ENCODE measurements around the gene KIAA0513. TPM values are rescaled to one million over a fixed set of nuclear protein-coding genes. Genes with fewer than 3 reads are reported as not detected.

The KIAA0513 gene
- total RNA-seq, 2 experiments from 2014 or later = 7.1 TPM

DNA sequence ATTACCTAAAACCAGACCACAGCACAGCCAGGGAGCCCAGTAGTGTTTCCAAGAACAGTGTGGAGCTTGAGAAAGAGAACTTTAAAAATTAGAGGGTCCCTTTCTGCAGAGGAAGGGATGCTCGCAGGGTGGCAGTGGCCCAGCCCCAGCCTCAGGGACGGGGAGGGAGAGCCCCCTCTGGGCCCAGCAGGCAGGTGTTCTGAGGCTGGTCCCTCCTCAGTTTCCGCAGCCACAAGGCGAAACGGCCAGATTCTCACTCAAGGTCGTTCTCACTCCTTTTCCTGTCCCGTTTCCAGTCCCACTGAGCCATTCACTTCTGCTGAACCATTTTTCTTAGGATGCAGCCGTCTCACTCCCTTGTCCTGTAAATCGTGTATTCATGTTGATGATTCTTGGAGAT, 64.7 kb downstream of the KIAA0513 start:
- ChIA-PET CTCF (no interaction called here), POLR2A (no interaction called here)

DNA sequence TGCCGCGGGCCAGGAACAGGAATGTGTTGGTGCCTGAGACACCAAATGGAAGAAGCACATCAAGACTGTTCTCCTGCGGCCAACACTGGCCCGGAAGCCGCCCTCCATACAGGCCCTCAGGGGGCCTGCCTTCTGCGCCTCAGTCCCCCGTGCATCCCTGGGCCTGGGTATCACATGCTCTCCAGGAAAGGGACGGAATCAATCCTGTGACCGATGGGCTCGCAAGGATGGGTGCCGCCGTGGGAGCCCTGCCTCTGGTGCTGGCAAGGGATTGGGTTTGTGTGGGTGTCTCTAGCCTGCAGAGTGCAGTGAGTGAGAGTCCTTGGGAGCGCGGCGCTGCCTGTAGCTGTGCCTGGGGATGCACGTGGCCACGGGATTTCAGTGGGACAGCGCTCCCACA, 65.3 kb downstream of the KIAA0513 start:
- ChIA-PET CTCF (no interaction called here), POLR2A (no interaction called here)

DNA sequence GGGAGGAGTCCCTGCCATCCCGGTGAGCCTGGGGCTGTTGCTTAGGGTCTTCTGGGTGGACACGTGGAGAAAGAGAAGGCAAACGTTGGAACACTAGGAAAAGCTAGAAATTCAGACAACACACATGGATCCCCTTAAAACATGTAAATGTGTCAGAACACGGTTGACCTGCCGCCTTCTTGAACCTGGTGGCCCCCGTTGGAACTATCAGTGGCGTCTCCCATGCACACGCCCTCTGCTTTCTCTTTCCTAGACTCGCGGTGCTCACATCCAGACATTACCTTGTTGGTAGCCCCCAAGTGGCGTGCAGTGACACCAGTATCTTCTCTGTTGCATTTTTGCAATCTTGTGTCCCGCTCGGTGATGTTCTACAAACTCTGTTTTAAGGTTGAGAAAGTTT, 66.1 kb downstream of the KIAA0513 start:
- ChIA-PET POLR2A (no interaction called here), CTCF (no interaction called here)

DNA sequence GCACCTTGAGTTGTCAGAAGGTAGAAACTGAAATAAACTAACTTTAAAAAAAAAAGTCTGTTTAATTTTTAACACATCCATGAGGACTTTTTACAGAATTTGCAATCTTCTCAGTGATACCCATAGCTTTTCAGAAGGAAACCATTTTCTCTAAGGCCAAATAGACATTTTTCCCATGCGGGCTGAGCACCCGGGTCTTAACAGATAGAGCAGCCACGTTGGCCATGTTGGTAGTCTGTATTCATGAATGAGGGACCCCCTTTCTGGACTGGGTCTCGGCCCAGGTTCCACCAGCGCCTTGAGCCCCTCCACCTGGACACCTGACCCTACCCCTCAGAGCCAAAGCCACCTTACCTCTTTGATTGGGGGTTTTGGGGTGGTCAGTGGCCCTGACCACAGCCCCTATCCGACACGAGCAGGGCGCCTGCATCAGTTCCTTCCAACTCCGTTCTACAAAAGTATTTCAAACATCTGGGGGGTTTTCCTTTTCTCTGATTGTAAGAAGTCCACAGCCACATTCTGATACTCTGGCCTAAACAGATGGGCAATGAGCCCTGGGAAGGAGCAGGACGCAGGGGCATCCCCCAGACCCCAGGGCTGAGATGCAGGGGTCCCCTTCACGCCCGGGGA, 66.7 kb downstream of the KIAA0513 start:
- ChIA-PET POLR2A (no interaction called here), CTCF (no interaction called here)

DNA sequence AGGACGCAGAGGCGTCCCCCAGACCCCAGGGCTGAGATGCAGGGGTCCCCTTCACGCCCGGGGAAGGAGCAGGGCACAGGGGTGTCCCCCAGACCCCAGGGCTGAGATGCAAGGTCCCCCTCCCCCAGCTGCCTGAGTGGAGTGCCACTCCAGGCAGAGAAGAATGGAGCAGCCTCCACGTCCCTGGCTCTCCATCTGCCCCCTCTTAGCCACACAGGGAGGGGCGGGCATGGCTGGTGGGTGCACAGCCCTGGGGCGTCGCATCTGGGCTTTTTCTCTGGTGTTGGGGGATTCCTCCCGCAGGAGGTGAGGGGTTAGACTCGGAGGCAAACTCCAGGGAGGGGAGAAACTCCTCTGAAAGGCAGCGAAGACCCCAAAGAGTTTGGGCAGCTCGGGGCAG, 67.2 kb downstream of the KIAA0513 start:
- ChIA-PET POLR2A (no interaction called here), CTCF (interaction anchor here (1.1 kb wide), 1 partner anchor 20 kb away, joined by 3 read pairs; no protein-coding TSS in a partner anchor)

DNA sequence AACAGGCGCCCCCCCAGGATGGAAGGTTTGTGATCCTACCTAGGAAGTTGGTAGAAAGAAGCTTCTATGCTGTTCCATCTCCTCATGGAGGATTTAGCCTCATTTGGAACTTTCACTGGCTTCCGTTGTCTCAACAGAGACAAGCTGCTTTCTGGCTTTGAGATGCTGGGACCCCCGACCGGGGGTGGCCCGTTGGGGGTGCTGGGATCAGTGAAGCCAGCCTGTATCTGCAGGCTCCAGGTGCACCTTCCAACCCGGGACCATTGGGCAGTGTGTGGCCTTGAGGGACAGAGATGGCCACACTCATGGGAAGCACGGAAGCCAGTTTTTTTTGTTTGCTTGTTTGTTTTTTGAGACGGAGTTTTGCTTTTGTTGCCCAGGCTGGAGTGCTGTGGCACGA, 69.3 kb downstream of the KIAA0513 start:
- ChIA-PET CTCF (interaction anchor here (0.8 to 1.1 kb wide), 2 partner anchors 8 to 10 kb away, joined by 4 to 6 read pairs; no protein-coding TSS in a partner anchor), POLR2A (no interaction called here)

DNA sequence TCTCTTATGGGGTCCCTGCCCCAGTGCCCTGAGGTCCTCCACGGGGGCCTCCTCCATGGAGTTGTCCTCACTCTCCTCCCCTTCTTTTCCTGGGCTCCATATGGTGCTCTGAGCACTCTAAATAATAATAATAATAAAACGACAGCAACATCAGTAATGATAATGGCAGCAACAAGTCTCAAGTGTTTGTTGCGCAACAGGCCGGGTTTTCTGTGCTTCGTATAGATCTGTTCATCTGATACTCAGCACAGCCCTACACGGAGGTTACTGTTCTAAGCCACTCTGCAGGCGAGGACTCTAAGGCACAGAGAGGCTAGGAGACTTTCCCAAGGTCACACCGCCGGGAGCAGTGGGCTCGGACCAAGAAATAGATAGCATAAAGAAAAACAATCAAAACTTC, 71.0 kb downstream of the KIAA0513 start:
- POLR2A ChIA-PET = no interaction called here
- CTCF ChIA-PET = interaction anchor here (1.2 kb wide), 1 partner anchor 16 kb away, joined by 6 read pairs; no protein-coding TSS in a partner anchor

DNA sequence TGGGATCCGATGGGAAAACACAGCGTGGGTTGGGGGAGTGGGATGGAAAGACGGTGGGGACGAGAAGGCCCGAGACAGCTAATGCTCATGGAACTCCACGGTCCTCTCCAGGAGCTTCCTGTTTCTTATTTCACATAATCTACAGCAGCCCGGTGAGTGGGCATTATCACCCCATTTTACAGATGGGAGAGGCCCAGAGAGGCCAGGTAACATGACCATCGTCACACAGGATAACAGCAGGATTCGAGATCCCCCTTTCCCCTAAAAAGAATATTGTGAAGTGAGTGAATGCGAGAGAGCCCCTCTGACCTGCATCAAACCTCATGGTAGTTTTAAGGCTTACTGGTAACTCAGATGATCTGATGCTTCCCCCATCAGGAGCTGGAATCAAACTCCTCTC, 72.7 kb downstream of the KIAA0513 start:
- ChIA-PET POLR2A (no interaction called here), CTCF (interaction anchor here (0.7 kb wide), 2 partner anchors 18 to 190 kb away, joined by 3 to 4 read pairs; no protein-coding TSS in a partner anchor)

DNA sequence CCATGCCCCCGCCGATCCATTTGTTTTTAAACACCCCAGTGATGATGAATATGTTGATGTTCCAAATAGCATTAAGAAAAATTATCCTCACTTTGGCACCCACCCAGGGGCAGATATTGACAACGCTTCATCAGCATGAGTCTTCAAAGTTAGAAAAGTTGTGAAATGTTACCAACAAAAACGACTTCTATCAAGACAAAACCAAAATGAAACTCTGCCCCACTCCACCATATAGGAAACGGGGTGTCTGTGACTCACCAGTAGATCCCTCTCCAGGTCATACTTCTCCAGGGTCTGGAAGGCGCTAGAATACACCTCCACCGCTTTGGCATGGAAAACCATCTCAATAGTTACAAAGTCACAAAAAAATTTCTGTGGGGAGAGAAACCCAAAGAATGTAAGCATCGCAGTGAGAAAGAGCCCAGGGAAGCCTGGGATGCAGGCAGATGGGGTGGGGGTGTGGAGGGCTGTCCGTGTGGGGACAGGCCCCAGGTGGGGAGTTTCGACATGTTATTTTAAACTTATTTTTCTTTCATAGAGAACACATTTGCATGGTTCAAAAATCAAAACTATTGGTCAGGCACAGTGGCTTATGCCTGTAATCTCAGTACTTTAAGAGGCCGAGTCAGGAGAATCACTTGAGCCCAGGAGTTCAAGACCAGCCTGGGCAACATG, 74.5 kb downstream of the KIAA0513 start:
- ChIA-PET CTCF (interaction anchor here (1.1 to 5.2 kb wide), 2 partner anchors 13 to 15 kb away, joined by 4 to 31 read pairs; no protein-coding TSS in a partner anchor), POLR2A (no interaction called here)

DNA sequence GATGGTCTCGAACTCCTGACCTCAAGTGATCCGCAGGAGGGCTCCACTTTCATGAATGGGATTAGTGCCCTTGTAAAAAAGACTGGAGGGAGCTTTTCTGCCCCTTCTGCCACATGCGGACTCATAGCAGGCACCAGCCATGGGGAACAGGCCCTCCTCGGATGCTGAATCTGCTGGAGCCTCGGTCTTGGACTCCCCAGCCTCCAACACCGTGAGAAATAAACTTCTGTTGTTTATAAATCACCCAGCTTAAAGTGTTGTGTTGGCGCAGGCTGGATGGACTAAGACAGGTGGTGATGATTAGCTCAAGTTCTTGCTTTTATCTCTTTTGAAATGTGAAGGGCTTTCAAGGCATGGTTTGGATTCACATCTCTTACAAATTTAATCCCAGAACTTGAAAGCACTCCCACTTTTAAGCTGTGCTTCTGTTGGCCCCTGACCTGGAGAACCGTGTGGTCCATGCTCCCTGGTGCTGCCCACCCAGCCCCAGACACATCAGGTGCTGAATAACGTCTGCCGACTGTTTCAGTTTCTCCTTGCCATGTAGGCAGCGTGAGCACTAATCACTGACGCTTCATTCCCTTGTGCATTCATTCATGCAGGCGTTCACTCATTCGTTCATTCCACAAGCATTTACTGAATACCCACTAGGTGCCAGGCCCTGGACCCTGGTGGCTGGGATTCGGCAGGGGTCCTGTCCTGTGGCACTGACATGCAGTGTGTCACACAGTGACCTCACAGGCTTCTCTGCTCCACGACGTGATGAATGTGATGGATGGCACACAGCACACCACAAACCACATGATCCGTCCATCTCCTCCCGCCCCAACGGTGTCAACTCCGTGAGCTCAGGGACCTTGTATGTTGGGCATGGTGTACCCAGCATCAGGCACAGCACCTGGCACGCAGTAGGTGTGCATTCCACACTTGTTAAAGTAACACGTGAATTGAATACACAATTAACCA, 75.8 kb downstream of the KIAA0513 start:
- ChIA-PET POLR2A (no interaction called here), CTCF (interaction anchor here (0.5 to 5.2 kb wide), 4 partner anchors 12 to 970 kb away, joined by 4 to 31 read pairs (median 5); no protein-coding TSS in a partner anchor)

DNA sequence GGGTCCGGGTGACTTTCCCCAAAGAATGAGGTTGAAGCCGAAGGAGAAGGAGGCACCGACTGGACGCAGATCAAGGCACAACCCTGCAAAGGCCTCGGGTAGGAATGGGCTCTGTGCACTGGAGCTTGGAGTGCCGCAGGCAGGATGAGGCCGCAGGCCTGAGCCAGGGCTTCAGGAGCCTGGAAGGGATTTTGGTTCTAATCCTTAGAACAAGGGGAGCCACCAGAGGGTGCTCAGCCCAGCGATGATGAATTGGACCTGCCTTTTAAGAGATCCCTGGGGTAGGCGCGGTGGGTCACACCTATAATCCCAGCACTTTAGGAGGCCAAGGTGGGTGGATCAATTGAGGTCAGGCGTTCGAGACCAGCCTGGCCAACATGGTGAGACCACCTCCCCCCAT, 76.6 kb downstream of the KIAA0513 start:
- CTCF ChIA-PET = interaction anchor here (0.8 to 5.2 kb wide), 4 partner anchors 7 to 17 kb away, joined by 3 to 31 read pairs (median 6); no protein-coding TSS in a partner anchor

DNA sequence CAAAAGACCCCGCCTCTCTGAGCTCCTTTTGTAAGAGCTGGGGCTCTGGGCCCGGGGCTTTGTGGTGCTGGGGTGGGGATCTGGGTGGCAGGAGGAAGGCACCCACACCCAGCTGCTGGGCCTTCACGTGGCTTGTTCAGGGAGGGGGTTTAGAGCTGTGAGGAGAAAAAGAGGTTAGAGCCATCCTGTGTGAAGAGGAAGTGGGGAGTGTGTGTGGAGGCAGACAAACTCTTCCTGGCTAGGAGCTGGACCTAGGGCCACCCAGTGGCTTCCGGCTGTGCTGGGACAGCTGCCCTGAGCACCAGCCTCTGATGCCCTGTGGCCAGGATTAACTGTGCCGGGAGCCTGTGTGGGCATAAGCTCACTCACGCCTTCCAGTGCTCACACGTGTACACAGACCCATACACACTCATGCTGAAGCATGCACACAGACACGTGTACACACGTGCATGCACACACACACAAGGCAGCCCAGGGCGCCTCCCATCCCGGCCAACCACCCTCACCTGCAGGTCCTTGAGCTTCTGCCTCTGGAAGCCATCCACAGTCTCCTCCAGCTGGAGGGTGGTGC, 77.3 kb downstream of the KIAA0513 start:
- CTCF ChIA-PET = interaction anchor here (0.6 to 5.2 kb wide), 5 partner anchors 8 to 22 kb away, joined by 3 to 31 read pairs (median 5); no protein-coding TSS in a partner anchor
- POLR2A ChIA-PET = no interaction called here

More for the DNA sequence above, 76.6 kb downstream of the KIAA0513 start:
- POLR2A ChIA-PET = no interaction called here

DNA sequence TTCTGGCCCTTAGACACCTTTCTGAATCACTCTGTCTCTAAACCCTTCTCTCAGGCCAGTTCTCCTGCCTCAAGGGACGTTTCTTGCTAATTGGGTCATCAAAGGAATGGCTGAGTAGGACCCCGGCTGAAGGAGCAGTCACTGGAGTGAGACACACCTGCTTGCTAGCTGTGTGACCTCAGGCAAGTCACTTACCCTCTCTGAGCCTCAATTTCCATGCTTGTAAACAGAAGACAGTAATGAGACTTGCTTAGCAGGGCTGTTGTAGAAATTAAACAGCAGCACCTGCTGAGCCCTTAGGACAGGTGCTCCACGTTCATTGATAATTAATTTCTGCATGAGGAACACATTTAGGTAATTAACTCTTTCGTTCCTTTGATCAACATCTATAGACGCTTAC, 77.9 kb downstream of the KIAA0513 start:
- POLR2A ChIA-PET = no interaction called here
- CTCF ChIA-PET = interaction anchor here (0.6 to 5.2 kb wide), 5 partner anchors 9 to 22 kb away, joined by 3 to 31 read pairs (median 5); no protein-coding TSS in a partner anchor

DNA sequence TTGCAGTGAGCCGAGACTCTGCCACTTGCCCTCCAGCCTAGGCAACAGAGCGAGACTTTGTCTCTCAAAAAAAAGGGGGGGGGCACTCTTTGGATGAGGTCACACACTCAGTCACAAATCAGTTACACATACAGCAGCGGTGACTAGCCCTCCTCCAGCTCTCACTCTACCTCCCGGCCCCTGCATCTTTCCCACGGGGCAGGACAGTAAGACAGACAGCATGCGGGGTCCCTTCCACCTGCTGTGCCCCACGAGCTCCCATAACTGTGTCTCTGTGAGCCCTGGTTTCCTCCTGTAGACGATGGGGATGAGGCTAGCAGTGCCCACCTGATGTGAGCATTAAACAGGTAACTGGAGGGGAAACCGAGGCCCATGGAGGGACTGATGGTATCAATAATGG, 79.5 kb downstream of the KIAA0513 start:
- ChIA-PET POLR2A (no interaction called here), CTCF (interaction anchor here (1.5 to 5.2 kb wide), 2 partner anchors 8 to 20 kb away, joined by 4 to 31 read pairs; no protein-coding TSS in a partner anchor)

DNA sequence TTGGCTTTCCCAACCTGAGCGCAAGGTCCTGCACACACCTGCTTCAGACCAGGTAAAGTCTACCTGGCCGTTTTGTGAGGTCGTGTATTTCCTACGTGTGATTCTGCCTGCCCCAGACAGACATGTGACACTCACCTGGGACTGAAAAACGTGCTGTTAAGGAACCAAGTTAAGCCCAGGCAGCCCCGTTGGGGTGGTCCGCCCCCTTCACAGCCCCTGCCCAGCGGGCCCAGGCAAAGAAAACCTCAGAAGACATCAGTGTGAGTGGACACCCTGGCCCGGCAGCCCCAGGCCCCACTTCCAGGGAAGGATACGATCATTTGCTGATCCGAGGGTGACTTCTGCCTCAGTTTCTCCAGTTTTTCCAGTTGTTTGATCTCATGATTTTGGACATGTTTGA, 79.9 kb downstream of the KIAA0513 start:
- POLR2A ChIA-PET = no interaction called here
- CTCF ChIA-PET = no interaction called here

DNA sequence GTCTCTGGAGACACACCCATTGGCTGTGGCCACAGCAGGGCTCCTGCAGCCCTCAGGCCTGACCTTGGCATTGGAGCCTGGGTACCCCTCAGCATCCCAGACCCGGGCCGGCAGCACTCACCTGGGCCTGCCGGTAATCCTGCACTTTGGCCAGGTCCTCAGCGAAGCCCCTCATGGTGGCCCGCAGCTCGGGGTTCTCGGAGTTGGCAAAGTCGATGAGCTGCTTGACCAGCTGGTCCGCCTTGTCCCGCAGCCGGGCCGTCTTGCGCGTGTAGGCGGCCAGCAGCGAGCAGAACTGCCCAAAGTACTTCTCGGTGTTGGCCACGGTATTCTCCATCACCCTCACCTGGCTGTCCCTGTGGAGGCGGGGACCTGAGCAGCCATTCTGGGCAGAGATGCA, 82.5 kb downstream of the KIAA0513 start:
- ChIA-PET POLR2A (no interaction called here), CTCF (no interaction called here)

DNA sequence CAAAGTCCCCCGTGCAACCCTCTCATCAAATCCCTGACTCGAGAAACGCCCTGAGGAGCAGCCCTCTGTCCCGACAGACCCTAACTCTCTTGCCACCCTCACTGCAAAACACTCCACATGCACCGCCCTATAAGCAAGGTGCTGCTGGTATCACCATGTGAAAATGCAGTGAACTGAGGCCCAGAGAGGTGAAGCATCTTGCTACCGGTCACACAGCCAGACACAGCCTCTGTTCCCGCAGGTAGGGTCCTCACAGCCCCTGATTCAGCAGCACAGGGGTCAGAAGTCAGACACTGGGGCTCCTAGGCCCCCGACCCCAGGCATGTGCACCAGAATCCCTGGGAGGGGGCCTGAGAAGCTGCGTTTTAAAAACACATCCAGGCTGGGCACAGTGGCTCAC, 83.6 kb downstream of the KIAA0513 start:
- ChIA-PET CTCF (no interaction called here), POLR2A (no interaction called here)

DNA sequence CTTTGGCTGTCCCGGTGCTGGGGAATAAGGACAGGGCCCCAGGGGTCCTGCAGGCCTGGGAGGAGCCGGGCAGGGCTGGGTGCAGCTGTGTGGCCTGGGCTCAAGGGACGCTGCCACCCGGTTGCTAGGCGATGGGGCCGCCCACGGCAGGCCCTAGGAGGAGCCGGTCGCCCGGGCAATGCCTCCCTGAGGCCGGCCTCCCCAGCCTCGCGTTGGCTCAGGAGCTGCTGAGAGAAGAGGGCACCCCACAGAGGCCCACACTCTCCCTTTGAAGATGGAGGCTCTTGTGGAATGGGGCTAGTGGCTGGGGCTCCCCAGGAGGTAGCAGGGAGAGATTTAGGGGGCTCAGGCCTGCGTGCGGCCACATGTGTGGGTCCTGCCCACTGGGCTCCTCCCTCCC, 84.8 kb downstream of the KIAA0513 start, which contains the start of gene CIBAR2:
CIBAR2 (minus strand) TSS at position 109 of the 400 bp plus-strand sequence. CDS start 120 bp downstream, outside the sequence.
- POLR2A ChIA-PET = no interaction called here
- CTCF ChIA-PET = no interaction called here

DNA sequence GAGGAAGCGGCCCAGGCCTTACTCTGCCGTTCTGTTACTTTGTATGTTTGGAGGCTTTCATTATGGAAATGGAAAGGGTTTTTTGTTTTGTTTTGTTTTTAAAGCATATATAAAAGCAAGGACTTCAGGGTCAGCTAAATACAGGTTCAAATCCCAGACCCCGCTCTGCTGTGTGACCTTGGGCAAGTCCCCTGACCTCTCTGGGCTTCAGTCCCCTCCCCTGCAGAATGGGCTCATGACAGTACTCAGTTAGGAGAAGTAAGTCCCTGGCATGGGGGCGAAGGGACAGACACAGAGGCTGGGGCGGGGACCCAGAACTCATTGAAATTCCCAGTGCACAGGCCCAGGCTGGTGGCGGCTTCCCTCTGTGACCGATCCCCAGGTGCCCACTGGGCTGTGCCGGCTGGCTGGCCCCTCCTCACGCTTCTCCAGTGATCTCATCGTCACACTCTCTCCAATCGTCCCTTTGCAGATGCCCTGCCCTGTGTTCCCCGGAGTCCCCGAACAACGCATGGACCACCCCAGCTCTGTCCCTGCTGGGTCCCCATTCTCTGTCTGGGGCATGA, 85.7 kb downstream of the KIAA0513 start:
- CTCF ChIA-PET = interaction anchor here (2.0 kb wide), 2 partner anchors 10 to 13 kb away, joined by 6 to 9 read pairs; no protein-coding TSS in a partner anchor
- POLR2A ChIA-PET = no interaction called here

Measured in activated CD8-positive, alpha-beta memory T cell treated with anti-CD3 and anti-CD28 coated beads for 36 hours (primary cell).